Measurements from ENCODE around the gene ZNF391.

Gene ZNF391

GRCh38 chr6:27442932-27443331 is 54.4 kb downstream of the ZNF391 start:
- Histone ChIP-seq H3K36me3 (ENCODE audit: control insufficient read depth in 2 of 2, insufficient read depth in 1 of 2, low read length in 2 of 2) (no peaks in the 10 kb centered on the region), H3K27ac (ENCODE audit: extremely low read depth, low read depth, low read length) (no peak overlapping the region), H3K9me3 (ENCODE audit: control insufficient read depth, insufficient read depth, low read depth, low read length) (no peaks in the 10 kb centered on the region), H3K4me1 (ENCODE audit: control insufficient read depth, insufficient read depth, low read length) (no peaks in the 10 kb centered on the region), H3K4me3 (ENCODE audit: low read depth, low read length) (no peak overlapping the region)
- POLR2A ChIA-PET: no interaction called here
- TF ChIP-seq ZNF366 (tag by site-specific recombination; conservative IDR thresholded peaks at IDR 0.05) (0 out of 2 replicates have a peak, but pooled peaks have one; percentile 25), ZNF157 (tag by site-specific recombination; IDR thresholded peaks at IDR 0.05) (no peak)
- CTCF ChIA-PET: no interaction called here

DNA sequence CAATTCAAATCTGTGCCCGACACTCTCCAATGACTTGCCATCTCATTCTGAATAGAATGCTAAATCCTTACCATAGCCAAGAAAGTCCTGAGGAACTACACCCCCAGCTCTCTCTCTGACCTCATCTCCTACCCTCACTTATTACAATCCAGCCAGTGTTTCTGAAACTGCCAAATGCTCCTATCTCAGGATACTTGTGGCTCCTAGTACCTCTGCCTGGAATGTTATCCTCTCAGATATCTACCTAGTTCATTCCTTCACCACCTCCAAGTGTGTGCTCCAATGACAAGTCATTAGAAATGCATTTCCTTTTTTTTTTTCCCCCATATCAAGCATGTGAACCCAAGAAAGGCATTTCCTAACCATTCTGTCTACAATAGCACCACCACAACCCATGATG is 59.9 kb downstream of the ZNF391 start:
- POLR2A ChIA-PET: no interaction called here
- CTCF ChIA-PET: no interaction called here
- Histone ChIP-seq H3K36me3 (ENCODE audit: control insufficient read depth in 2 of 2, insufficient read depth in 1 of 2, low read length in 2 of 2) (peaks cover 0 to 31% of the 10 kb centered on the region in 2 experiments; a peak in 1 of 3 replicates), H3K9me3 (ENCODE audit: control insufficient read depth, insufficient read depth, low read depth, low read length) (no peaks in the 10 kb centered on the region), H3K27ac (ENCODE audit: extremely low read depth, low read depth, low read length) (no peak overlapping the region), H3K4me3 (ENCODE audit: low read depth, low read length) (no peak overlapping the region), H3K4me1 (ENCODE audit: control insufficient read depth, insufficient read depth, low read length) (no peaks in the 10 kb centered on the region)
- TF ChIP-seq KLF10 (tag by site-specific recombination; IDR thresholded peaks at IDR 0.05) (no peak), ZNF658 (tag by site-specific recombination; IDR thresholded peaks at IDR 0.05) (no peak), HOXC10 (CRISPR knock-in tag; IDR thresholded peaks at IDR 0.05) (no peak), ZNF624 (tag by site-specific recombination; IDR thresholded peaks at IDR 0.05) (no peak), ZNF600 (tag by site-specific recombination; IDR thresholded peaks at IDR 0.05) (no peak)

- TF ChIP-seq ZNF274 (IDR thresholded peaks at IDR 0.05; ENCODE audit: low read length) (no peak), ZNF274 (tag by site-specific recombination; IDR thresholded peaks at IDR 0.05; ENCODE audit: borderline replicate concordance) (peak; percentile 91; the same call in 1 of the 2 replicates), ZNF600 (tag by site-specific recombination; IDR thresholded peaks at IDR 0.05) (no peak)
- Histone ChIP-seq H3K27ac (ENCODE audit: extremely low read depth, low read depth, low read length) (no peak overlapping the region), H3K36me3 (ENCODE audit: control insufficient read depth in 2 of 2, insufficient read depth in 1 of 2, low read length in 2 of 2) (peaks cover 0 to 64% of the 10 kb centered on the region in 2 experiments; a peak in 2 of 3 replicates), H3K9me3 (ENCODE audit: control insufficient read depth, insufficient read depth, low read depth, low read length) (no peaks in the 10 kb centered on the region), H3K4me3 (ENCODE audit: low read depth, low read length) (no peak overlapping the region), H3K4me1 (ENCODE audit: control insufficient read depth, insufficient read depth, low read length) (no peaks in the 10 kb centered on the region)
- POLR2A ChIA-PET: no interaction called here
- CTCF ChIA-PET: no interaction called here
These were observed 63.3 kb downstream of the ZNF391 start for GRCh38 chr6:27451660-27452390.

DNA sequence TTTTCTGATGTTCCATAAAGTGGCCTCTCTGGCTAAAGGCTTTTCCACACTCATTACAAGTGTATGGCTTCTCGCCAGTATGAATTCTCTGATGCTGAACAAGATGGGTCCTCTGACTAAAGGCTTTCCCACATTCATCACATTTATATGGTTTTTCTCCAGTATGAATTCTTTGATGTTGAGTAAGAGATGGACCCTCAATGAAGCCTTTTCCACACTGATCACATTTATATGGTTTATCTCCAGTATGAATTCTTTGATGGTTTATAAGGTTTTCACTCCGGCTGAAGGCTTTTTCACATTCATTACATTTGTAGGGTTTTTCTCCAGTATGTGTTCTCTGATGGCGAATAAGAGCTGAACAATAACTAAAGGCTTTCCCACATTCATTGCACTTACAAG is 63.9 kb downstream of the ZNF391 start:
- H3K27ac ChIP-seq (ENCODE audit: extremely low read depth, low read depth, low read length): no peak overlapping the region
- H3K9me3 ChIP-seq (ENCODE audit: control insufficient read depth, insufficient read depth, low read depth, low read length): no peaks in the 10 kb centered on the region
- H3K36me3 ChIP-seq (ENCODE audit: control insufficient read depth in 2 of 2, insufficient read depth in 1 of 2, low read length in 2 of 2): peaks cover 1 to 71% of the 10 kb centered on the region in 2 experiments; a peak in 2 of 3 replicates
- POLR2A ChIA-PET: no interaction called here
- no peaks in the 10 kb centered on the region for H3K4me1 ChIP-seq (ENCODE audit: control insufficient read depth, insufficient read depth, low read length)
- CTCF ChIA-PET: interaction anchor here (0.7 kb wide), 2 partner anchors 79 to 110 kb away, joined by 3 to 4 read pairs; no protein-coding TSS in a partner anchor
- H3K4me3 ChIP-seq (ENCODE audit: low read depth, low read length): no peak overlapping the region
- no peak for TF ChIP-seq ZNF76 (tag by site-specific recombination; IDR thresholded peaks at IDR 0.05; ENCODE audit: borderline replicate concordance, low read depth)
- no peak for TF ChIP-seq ZFP69B (tag by site-specific recombination; IDR thresholded peaks at IDR 0.05)
- no peak for TF ChIP-seq KLF8 (tag by site-specific recombination; IDR thresholded peaks at IDR 0.05)
- no peak for TF ChIP-seq MEIS1 (CRISPR knock-in tag; IDR thresholded peaks at IDR 0.05; ENCODE audit: borderline replicate concordance)
- no peak for TF ChIP-seq ZNF707 (tag by site-specific recombination; IDR thresholded peaks at IDR 0.05)
- no peak for TF ChIP-seq ZBTB7A (tag by site-specific recombination; IDR thresholded peaks at IDR 0.05; ENCODE audit: low read depth)
- peak; percentile 52; the same call in 1 of the 2 replicates for TF ChIP-seq TRIM28 (IDR thresholded peaks at IDR 0.05; ENCODE audit: borderline replicate concordance, low read length)
- no peak for TF ChIP-seq ZNF664 (tag by site-specific recombination; IDR thresholded peaks at IDR 0.05)
- TF ChIP-seq ZNF48 (tag by site-specific recombination; IDR thresholded peaks at IDR 0.05): no peak
- TF ChIP-seq ZNF274 (IDR thresholded peaks at IDR 0.05; ENCODE audit: low read length): no peak
- TF ChIP-seq ZNF274 (tag by site-specific recombination; IDR thresholded peaks at IDR 0.05; ENCODE audit: borderline replicate concordance): peak; percentile 99
- no peak for TF ChIP-seq ZBTB1 (tag by site-specific recombination; IDR thresholded peaks at IDR 0.05)
- peak; percentile 99 for TF ChIP-seq SETDB1 (IDR thresholded peaks at IDR 0.05; ENCODE audit: insufficient read length, low read length)
- no peak for TF ChIP-seq GLIS2 (tag by site-specific recombination; IDR thresholded peaks at IDR 0.05)
- no peak for TF ChIP-seq OSR2 (tag by site-specific recombination; IDR thresholded peaks at IDR 0.05)
- no peak for TF ChIP-seq ZNF311 (tag by site-specific recombination; IDR thresholded peaks at IDR 0.05; ENCODE audit: borderline replicate concordance)
- no peak for TF ChIP-seq ZNF473 (tag by site-specific recombination; IDR thresholded peaks at IDR 0.05)
- TF ChIP-seq ZNF610 (tag by site-specific recombination; IDR thresholded peaks at IDR 0.05; ENCODE audit: borderline replicate concordance): no peak
- TF ChIP-seq ZNF629 (tag by site-specific recombination; IDR thresholded peaks at IDR 0.05): no peak
- TF ChIP-seq ZBTB48 (tag by site-specific recombination; IDR thresholded peaks at IDR 0.05): no peak
- TF ChIP-seq, protein P1, sequence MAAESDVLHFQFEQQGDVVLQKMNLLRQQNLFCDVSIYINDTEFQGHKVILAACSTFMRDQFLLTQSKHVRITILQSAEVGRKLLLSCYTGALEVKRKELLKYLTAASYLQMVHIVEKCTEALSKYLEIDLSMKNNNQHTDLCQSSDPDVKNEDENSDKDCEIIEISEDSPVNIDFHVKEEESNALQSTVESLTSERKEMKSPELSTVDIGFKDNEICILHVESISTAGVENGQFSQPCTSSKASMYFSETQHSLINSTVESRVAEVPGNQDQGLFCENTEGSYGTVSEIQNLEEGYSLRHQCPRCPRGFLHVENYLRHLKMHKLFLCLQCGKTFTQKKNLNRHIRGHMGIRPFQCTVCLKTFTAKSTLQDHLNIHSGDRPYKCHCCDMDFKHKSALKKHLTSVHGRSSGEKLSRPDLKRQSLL (tag by site-specific recombination; IDR thresholded peaks at IDR 0.05): no peak
- TF ChIP-seq ZNF121 (tag by site-specific recombination; IDR thresholded peaks at IDR 0.05): no peak
- no peak for TF ChIP-seq KLF16 (tag by site-specific recombination; IDR thresholded peaks at IDR 0.05)
- no peak for TF ChIP-seq ZNF114 (tag by site-specific recombination; IDR thresholded peaks at IDR 0.05)

Measured in HEK293 (cell line).